ENCODE results near the gene RALBP1. TPM values are rescaled to one million over a fixed set of nuclear protein-coding genes. Genes with fewer than 3 reads are reported as not detected.
"Not testable (repeated sequence)": the region's sequence is repeated elsewhere in the genome, so short reads cannot be mapped to it uniquely, and the experiment has no call there.

RALBP1 gene
- total and polyA plus RNA-seq, 12 donors = 22.5 to 59.9 (median 44.8) TPM

GRCh38 chr18:9446839-9447238 is 28.5 kb upstream of the RALBP1 start:
- WGBS, 4 donors = 76 to 86% (median 80%) methylated on average over 5 of the region's 5 CpGs
- TF ChIP-seq POLR2A (IDR thresholded peaks at IDR 0.05) (no peak), CTCF (IDR thresholded peaks at IDR 0.05) (no peak)
- no peaks in the 10 kb centered on the region for H3K9me3 ChIP-seq (replicated peaks in 1 of 3)
- no peak for DNase-seq
- H3K27me3 ChIP-seq = no peaks in the 10 kb centered on the region
- H3K36me3 ChIP-seq (replicated peaks in 1 of 2) = no peaks in the 10 kb centered on the region
- H3K4me1 ChIP-seq (replicated peaks in 1 of 2) = no peaks in the 10 kb centered on the region
- H3K27ac ChIP-seq = no peak overlapping the region
- no peak overlapping the region for H3K4me3 ChIP-seq
- intact Hi-C loops (cut with DNase I) = no loop called here

DNA sequence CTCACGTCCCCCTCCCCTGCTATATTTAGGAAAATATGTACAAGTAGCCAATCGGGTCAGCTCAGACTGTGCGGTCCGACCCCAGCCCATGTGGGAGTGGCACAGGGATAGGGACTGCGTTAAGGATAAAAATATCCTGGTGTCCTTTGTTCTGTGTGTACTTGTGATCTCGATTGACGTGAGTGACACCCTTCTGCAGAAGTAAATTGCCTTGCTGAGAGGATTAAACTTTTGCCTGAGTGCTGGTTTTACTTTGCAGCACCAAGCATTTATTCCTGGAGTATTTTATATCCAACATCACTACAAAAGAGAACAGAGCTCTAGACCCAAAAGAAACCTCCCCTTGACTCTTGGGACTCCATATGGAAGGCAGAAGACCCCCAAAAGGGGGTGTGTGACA is 28.0 kb upstream of the RALBP1 start:
- Histone ChIP-seq H3K9me3 (replicated peaks in 1 of 3) (no peaks in the 10 kb centered on the region), H3K27me3 (no peaks in the 10 kb centered on the region), H3K4me1 (replicated peaks in 1 of 2) (no peaks in the 10 kb centered on the region), H3K36me3 (replicated peaks in 1 of 2) (no peaks in the 10 kb centered on the region), H3K4me3 (no peak overlapping the region), H3K27ac (no peak overlapping the region)
- DNase-seq = no peak
- no peak for TF ChIP-seq POLR2A (IDR thresholded peaks at IDR 0.05)
- TF ChIP-seq CTCF (IDR thresholded peaks at IDR 0.05) = no peak
- intact Hi-C loops (cut with DNase I) = no loop called here
- WGBS, 4 donors = 86 to 91% (median 89%) methylated on average over 7 of the region's 7 CpGs

DNA sequence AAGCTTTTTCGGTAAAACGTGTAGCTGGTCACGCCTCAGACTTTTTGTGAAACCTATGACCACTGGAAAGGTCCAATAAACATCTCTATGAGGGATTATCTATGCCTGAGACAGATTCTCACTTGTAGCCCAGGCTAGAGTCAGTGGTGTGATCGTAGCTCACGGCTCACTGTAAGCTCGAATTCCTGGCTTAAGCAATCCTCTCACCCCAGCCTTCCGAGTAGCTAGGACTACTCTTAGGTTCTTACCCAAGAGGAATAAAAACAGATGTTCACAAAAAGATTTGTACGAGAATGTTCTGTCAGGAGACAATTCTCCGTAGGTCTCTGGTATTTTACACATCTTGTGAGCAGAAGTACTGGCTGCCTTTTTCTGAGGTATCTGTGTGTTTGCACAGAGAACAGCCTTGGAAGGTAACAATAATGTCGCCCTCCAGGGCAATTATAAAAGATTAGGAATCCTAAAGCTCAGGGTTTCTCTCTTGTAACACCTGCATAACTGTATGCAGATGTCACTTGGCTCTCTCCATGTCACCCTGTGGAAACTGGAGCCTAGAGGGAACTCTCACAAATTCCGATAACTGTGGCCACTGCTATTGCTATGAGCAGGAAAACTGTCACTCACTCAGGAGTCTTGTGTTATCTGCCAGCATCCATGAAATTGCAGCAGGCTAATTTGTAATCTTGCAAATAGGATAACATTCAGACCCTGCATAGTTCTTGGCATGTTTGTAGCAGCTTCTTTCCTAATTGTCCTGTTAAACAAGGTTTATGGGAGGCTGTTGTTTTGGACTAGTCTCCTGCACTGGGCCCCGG is 25.5 kb upstream of the RALBP1 start:
- no peaks in the 10 kb centered on the region for H3K4me1 ChIP-seq (replicated peaks in 1 of 2)
- TF ChIP-seq POLR2A (IDR thresholded peaks at IDR 0.05) (no peak), CTCF (IDR thresholded peaks at IDR 0.05) (no peak)
- 71 to 78% (median 73%) methylated on average over 10 to 12 of the region's 12 CpGs for WGBS, 4 donors
- no peak for DNase-seq
- no peaks in the 10 kb centered on the region for H3K9me3 ChIP-seq (replicated peaks in 1 of 3)
- H3K36me3 ChIP-seq (replicated peaks in 1 of 2) = no peaks in the 10 kb centered on the region
- intact Hi-C loops (cut with DNase I) = no loop called here
- H3K27ac ChIP-seq = no peak overlapping the region
- H3K4me3 ChIP-seq = no peak overlapping the region
- H3K27me3 ChIP-seq = no peaks in the 10 kb centered on the region

GRCh38 chr18:9450920-9451319 is 24.4 kb upstream of the RALBP1 start:
- H3K27me3 ChIP-seq; H3K27ac ChIP-seq; intact Hi-C loops (cut with DNase I); H3K9me3 ChIP-seq (replicated peaks in 1 of 3); H3K4me1 ChIP-seq (replicated peaks in 1 of 2); H3K4me3 ChIP-seq; DNase-seq; H3K36me3 ChIP-seq (replicated peaks in 1 of 2): not testable (repeated sequence)
- WGBS, 4 donors = 92 to 96% (median 94%) methylated on average over 7 of the region's 7 CpGs

- intact Hi-C loops (cut with DNase I) = no loop called here
- WGBS, 4 donors = 71 to 83% (median 82%) methylated on average over 2 of the region's 2 CpGs
- Histone ChIP-seq H3K4me1 (replicated peaks in 1 of 2) (no peaks in the 10 kb centered on the region), H3K4me3 (no peak overlapping the region), H3K9me3 (replicated peaks in 1 of 3) (peaks cover 0 to 6% (median 0%) of the 10 kb centered on the region in 3 donors), H3K27me3 (no peaks in the 10 kb centered on the region), H3K36me3 (replicated peaks in 1 of 2) (no peaks in the 10 kb centered on the region), H3K27ac (no peak overlapping the region)
- TF ChIP-seq CTCF (IDR thresholded peaks at IDR 0.05) (no peak), POLR2A (IDR thresholded peaks at IDR 0.05) (no peak)
- DNase-seq = no peak
Measured at GRCh38 chr18:9453283-9453682, 22.0 kb upstream of the RALBP1 start.

Measured in adrenal gland (tissue), 12 donors.